PC-3 (cell line): ENCODE results near the gene SNTG2. TPM values are rescaled to one million over a fixed set of nuclear protein-coding genes. Genes with fewer than 3 reads are reported as not detected.

Experiments used
- ATAC-seq: fragments of 200-7000 bp; cut with Tn5 transposase; 2 replicates; pipeline ENCODE4 v1.9.1; 2020; ENCODE audit warnings: mild to moderate bottlenecking, moderate library complexity
- BruUV-seq: library from RNA; stranded (reverse); fragments of 400-500 nt; replicated peaks from 2 replicates; lab custom pipeline; 2021; lab: Mats Ljungman, UMichigan
- CTCF ChIA-PET: fragments of 300-600 bp; sonication (Branson Sonifier 250); formaldehyde crosslinking; loops from one replicate; lab custom pipeline; 2022; ENCODE audit warnings: antibody characterized with exemption; lab: Charles Lee
- POLR2A ChIA-PET: fragments of 300-600 bp; sonication (Branson Sonifier 250); formaldehyde crosslinking; loops from one replicate; lab custom pipeline; 2022; ENCODE audit warnings: antibody characterized with exemption; ENCODE audit not compliant: unreplicated experiment; lab: Charles Lee
- DNase-seq: peaks from one replicate; pipeline ENCODE4 v3.0.0-alpha.2; 2015
- H2AFZ ChIP-seq: fragments of 300-600 bp; sonication (generic); 2 replicates; pipeline ENCODE4 v1.6.0; 2016; ENCODE audit warnings: antibody characterized with exemption, low read length
- H3F3A ChIP-seq: fragments of 300-600 bp; sonication (generic); one replicate; pipeline ENCODE4 v1.6.0; 2017; ENCODE audit warnings: antibody characterized with exemption, low read length, control low read depth, mild to moderate bottlenecking; ENCODE audit not compliant: unreplicated experiment
- H3K27ac ChIP-seq: fragments of 300-600 bp; sonication (generic); 2 replicates; pipeline ENCODE4 v1.5.1; 2016; ENCODE audit warnings: mild to moderate bottlenecking, low read length
- H3K27me3 ChIP-seq: fragments of 300-600 bp; sonication (generic); 2 replicates; pipeline ENCODE4 v1.6.1; 2016; ENCODE audit warnings: low read length, mixed read lengths
- H3K36me3 ChIP-seq: fragments of 300-600 bp; sonication (generic); 2 replicates; pipeline ENCODE4 v1.6.1; 2016; ENCODE audit warnings: low read depth, mixed run types, low read length, mixed read lengths
- H3K4me1 ChIP-seq: fragments of 300-600 bp; sonication (generic); 2 replicates; pipeline ENCODE4 v1.5.1; 2016; ENCODE audit warnings: low read length; ENCODE audit not compliant: insufficient read depth
- H3K4me2 ChIP-seq: fragments of 300-600 bp; sonication (generic); 2 replicates; pipeline ENCODE4 v1.6.0; 2016; ENCODE audit warnings: low read length
- H3K4me3 ChIP-seq: fragments of 300-600 bp; sonication (generic); 2 replicates; pipeline ENCODE4 v1.5.1; 2016; ENCODE audit warnings: mild to moderate bottlenecking, low read length, mixed read lengths
- H3K79me2 ChIP-seq: fragments of 300-600 bp; sonication (generic); 2 replicates; pipeline ENCODE4 v1.6.1; 2017; ENCODE audit warnings: low read length, mixed read lengths
- H3K9ac ChIP-seq: fragments of 300-600 bp; sonication (generic); 2 replicates; pipeline ENCODE4 v1.6.0; 2016; ENCODE audit warnings: mild to moderate bottlenecking, low read length
- H3K9me2 ChIP-seq: fragments of 300-600 bp; sonication (generic); replicated peaks from 2 replicates; pipeline ENCODE4 v1.6.1; 2016; ENCODE audit warnings: mixed run types, low read length, mixed read lengths
- H3K9me3 ChIP-seq: fragments of 300-600 bp; sonication (generic); 2 replicates; pipeline ENCODE4 v1.6.1; 2016; ENCODE audit warnings: low read length, mixed read lengths
- H4K20me1 ChIP-seq: fragments of 300-600 bp; sonication (generic); 2 replicates; pipeline ENCODE4 v1.6.1; 2016; ENCODE audit warnings: low read length, mixed read lengths
- EZH2 ChIP-seq: fragments of 300-600 bp; sonication (generic); IDR thresholded peaks from one replicate; pipeline ENCODE4 v1.6.1; 2017; ENCODE audit warnings: antibody characterized with exemption, mild to moderate bottlenecking, low read length; ENCODE audit not compliant: unreplicated experiment
- EZH2phosphoT487 ChIP-seq: fragments of 300-600 bp; sonication (generic); IDR thresholded peaks from 2 replicates; pipeline ENCODE4 v1.6.1; 2018; ENCODE audit warnings: mild to moderate bottlenecking, antibody characterized with exemption, low read length, borderline replicate concordance
- intact Hi-C: fragments of 100-400 bp; cut with micrococcal nuclease; formaldehyde crosslinking; loops from 2 replicates; pipeline ENCODE4 v1.9.0; 2023
- total RNA-seq: library from RNA; depleted of rRNA; stranded (reverse); fragments of >200 nt; gene quantifications from 2 replicates; pipeline ENCODE4 v1.2.3, GENCODE V29; 2014
- TF ChIP-seq, protein P1 (sequence below): fragments of 300-600 bp; sonication (generic); conservative IDR thresholded peaks from 2 replicates; pipeline ENCODE4 v1.5.1; 2017; ENCODE audit warnings: antibody characterized with exemption, low read depth, mild to moderate bottlenecking, low read length

Gene SNTG2
- total RNA-seq, 1 experiment from 2014 or later: not detected

DNA sequence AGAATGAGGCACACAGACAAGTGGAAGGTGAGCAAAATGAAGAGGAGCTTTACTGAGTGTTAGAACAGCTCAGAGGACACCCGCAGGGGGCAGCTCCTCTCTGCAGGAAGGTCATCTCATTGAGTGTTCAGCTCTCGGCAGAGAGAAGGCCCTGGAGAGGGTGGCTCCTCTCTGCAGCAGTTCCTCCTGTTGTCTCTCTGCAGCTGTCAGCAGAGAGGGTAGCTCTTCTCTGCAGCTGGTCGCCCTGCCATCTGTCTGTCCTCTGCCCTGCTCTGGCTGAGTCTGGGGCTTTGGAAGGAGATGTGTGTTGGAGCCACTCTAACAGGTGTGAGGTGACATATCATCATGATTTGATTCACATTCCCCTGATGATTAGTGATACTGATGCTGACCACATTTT lies 6.8 kb upstream of the SNTG2 start:
- CTCF ChIA-PET: no interaction called here
- ATAC-seq: no peak
- Histone ChIP-seq H3F3A (no peaks in the 10 kb centered on the region), H3K4me1 (no peaks in the 10 kb centered on the region), H2AFZ (no peak overlapping the region), H3K27me3 (peaks cover 65% of the 10 kb centered on the region), H3K4me2 (no peak overlapping the region), H3K79me2 (no peaks in the 10 kb centered on the region), H3K9me3 (no peaks in the 10 kb centered on the region; the same call in 1 of the 2 replicates), H3K4me3 (no peak overlapping the region), H3K27ac (no peak overlapping the region), H4K20me1 (no peaks in the 10 kb centered on the region), H3K36me3 (no peaks in the 10 kb centered on the region), H3K9ac (no peak overlapping the region), H3K9me2 (no peaks in the 10 kb centered on the region)
- DNase-seq: no peak
- TF ChIP-seq, protein P1, sequence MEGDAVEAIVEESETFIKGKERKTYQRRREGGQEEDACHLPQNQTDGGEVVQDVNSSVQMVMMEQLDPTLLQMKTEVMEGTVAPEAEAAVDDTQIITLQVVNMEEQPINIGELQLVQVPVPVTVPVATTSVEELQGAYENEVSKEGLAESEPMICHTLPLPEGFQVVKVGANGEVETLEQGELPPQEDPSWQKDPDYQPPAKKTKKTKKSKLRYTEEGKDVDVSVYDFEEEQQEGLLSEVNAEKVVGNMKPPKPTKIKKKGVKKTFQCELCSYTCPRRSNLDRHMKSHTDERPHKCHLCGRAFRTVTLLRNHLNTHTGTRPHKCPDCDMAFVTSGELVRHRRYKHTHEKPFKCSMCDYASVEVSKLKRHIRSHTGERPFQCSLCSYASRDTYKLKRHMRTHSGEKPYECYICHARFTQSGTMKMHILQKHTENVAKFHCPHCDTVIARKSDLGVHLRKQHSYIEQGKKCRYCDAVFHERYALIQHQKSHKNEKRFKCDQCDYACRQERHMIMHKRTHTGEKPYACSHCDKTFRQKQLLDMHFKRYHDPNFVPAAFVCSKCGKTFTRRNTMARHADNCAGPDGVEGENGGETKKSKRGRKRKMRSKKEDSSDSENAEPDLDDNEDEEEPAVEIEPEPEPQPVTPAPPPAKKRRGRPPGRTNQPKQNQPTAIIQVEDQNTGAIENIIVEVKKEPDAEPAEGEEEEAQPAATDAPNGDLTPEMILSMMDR: no peak
- TF ChIP-seq EZH2phosphoT487: no peak
- no peak for TF ChIP-seq EZH2
- POLR2A ChIA-PET: no interaction called here
- intact Hi-C loops: no loop called here
- BruUV-seq: no TSS peak

DNA sequence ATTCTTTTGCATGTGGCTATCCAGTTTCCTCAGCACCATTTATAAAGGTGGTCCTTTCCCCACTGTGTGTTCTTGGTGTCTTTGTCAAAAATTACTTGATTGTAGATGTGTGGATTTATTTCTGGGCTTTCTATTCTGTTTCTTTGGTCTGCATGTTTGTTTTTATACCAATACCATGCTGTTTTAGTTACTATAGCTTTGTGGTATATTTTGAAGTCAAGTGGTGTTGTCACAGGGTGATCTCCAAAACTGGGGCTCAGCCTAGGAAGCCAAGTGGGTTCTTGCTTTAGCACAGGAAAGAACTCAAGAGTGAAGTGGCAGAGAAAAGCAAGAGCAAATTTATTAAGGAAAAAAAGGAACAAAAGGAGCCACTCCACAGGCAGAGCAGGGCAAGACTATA lies 6.0 kb upstream of the SNTG2 start:
- no peaks in the 10 kb centered on the region for H3F3A ChIP-seq
- intact Hi-C loops: no loop called here
- ATAC-seq: no peak
- H3K79me2 ChIP-seq: no peaks in the 10 kb centered on the region
- no peaks in the 10 kb centered on the region for H3K9me2 ChIP-seq
- BruUV-seq: no TSS peak
- peaks cover 65% of the 10 kb centered on the region for H3K27me3 ChIP-seq
- no peak overlapping the region for H3K27ac ChIP-seq
- H3K9me3 ChIP-seq: no peaks in the 10 kb centered on the region; the same call in 1 of the 2 replicates
- CTCF ChIA-PET: no interaction called here
- DNase-seq: no peak
- no peaks in the 10 kb centered on the region for H3K4me1 ChIP-seq
- H3K4me3 ChIP-seq: no peak overlapping the region
- no peak overlapping the region for H3K4me2 ChIP-seq
- POLR2A ChIA-PET: no interaction called here
- H4K20me1 ChIP-seq: no peaks in the 10 kb centered on the region
- H3K9ac ChIP-seq: no peak overlapping the region
- H3K36me3 ChIP-seq: no peaks in the 10 kb centered on the region
- TF ChIP-seq EZH2phosphoT487: no peak
- no peak overlapping the region for H2AFZ ChIP-seq

DNA sequence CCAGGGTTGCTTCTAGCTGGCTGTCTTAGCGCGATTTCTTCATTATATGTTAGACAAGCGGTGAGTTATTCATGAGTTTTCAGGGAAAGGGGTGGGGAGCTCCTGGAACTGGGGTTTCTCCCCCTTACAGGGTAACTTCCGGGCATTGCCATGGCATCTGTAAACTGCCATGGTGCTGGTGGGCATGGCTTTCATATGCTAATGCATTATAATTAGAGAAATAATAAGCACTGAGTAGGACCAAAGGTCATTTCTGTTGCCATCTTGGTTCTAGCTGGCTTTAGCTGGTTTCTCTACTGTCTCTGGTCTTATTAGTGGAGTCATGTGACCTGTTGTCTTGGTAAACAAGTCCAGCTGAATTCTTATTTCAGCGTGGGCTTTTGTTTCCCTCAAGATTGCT lies 5.5 kb upstream of the SNTG2 start:
- TF ChIP-seq, protein P1: no peak
- TF ChIP-seq EZH2 (no peak), EZH2phosphoT487 (no peak)
- ChIA-PET CTCF (no interaction called here), POLR2A (no interaction called here)
- Histone ChIP-seq H3F3A (no peaks in the 10 kb centered on the region), H3K27me3 (peaks cover 69% of the 10 kb centered on the region), H3K4me2 (no peak overlapping the region), H3K36me3 (no peaks in the 10 kb centered on the region), H4K20me1 (no peaks in the 10 kb centered on the region), H2AFZ (no peak overlapping the region), H3K79me2 (no peaks in the 10 kb centered on the region), H3K4me1 (peaks cover 3% of the 10 kb centered on the region; the same call in 1 of the 2 replicates), H3K9me2 (no peaks in the 10 kb centered on the region), H3K27ac (no peak overlapping the region), H3K9me3 (no peaks in the 10 kb centered on the region; the same call in 1 of the 2 replicates), H3K4me3 (no peak overlapping the region), H3K9ac (no peak overlapping the region)
- intact Hi-C loops: no loop called here
- BruUV-seq: no TSS peak
- ATAC-seq (no peak), DNase-seq (no peak)
